HepG2 (cell line): ENCODE results near the gene ZIC2. TPM values are rescaled to one million over a fixed set of nuclear protein-coding genes. Genes with fewer than 3 reads are reported as not detected.

ENCODE experiments used
- CBX5 ChIP-seq: sonication (generic); formaldehyde crosslinking; IDR thresholded peaks from 2 replicates; pipeline ENCODE4 v1.4.0; 2020; ENCODE audit warnings: missing genetic modification reagents, borderline replicate concordance
- DBP ChIP-seq: sonication (generic); formaldehyde crosslinking; IDR thresholded peaks from 2 replicates; pipeline ENCODE4 v1.4.0; 2020; ENCODE audit warnings: missing genetic modification reagents; ENCODE audit errors: not compliant biosample characterization
- E2F5 ChIP-seq: sonication (generic); formaldehyde crosslinking; conservative IDR thresholded peaks from 2 replicates; pipeline ENCODE4 v1.4.0; 2020; ENCODE audit warnings: missing genetic modification reagents
- IKZF5 ChIP-seq: IDR thresholded peaks from 2 replicates; pipeline ENCODE4 v1.6.1; 2018; ENCODE audit warnings: missing genetic modification reagents, mild to moderate bottlenecking, missing compliant biosample characterization
- MAZ ChIP-seq, 2 experiments: sonication (generic) in 1 of 2; formaldehyde crosslinking in 1 of 2; IDR thresholded peaks; 2 replicates each; pipeline versions ENCODE4 v1.5.0 to v1.6.1; 2012 to 2020; ENCODE audit warnings: low read depth in 2 of 2, mild to moderate bottlenecking in 2 of 2, borderline replicate concordance in 1 of 2, improper control_type of control experiment in 1 of 2, low read length in 1 of 2, missing genetic modification reagents in 1 of 2, moderate library complexity in 1 of 2
- MLXIP ChIP-seq: sonication (generic); formaldehyde crosslinking; IDR thresholded peaks from 2 replicates; pipeline ENCODE4 v1.9.0; 2021; ENCODE audit warnings: missing genetic modification reagents, borderline replicate concordance
- NR3C1 ChIP-seq: sonication (generic); formaldehyde crosslinking; IDR thresholded peaks from 2 replicates; pipeline ENCODE4 v1.4.0; 2020; ENCODE audit warnings: missing genetic modification reagents
- SMAD9 ChIP-seq: sonication (generic); formaldehyde crosslinking; IDR thresholded peaks from 2 replicates; pipeline ENCODE4 v1.5.1; 2020; ENCODE audit warnings: mild to moderate bottlenecking, missing genetic modification reagents
- STAG1 ChIP-seq: sonication (generic); formaldehyde crosslinking; IDR thresholded peaks from 2 replicates; pipeline ENCODE4 v1.4.0; 2020; ENCODE audit warnings: missing genetic modification reagents
- THRA ChIP-seq: sonication (generic); formaldehyde crosslinking; IDR thresholded peaks from 2 replicates; pipeline ENCODE4 v1.4.0; 2020; ENCODE audit warnings: missing genetic modification reagents, borderline replicate concordance
- TOE1 ChIP-seq: sonication (generic); formaldehyde crosslinking; IDR thresholded peaks from 2 replicates; pipeline ENCODE4 v1.4.0; 2020; ENCODE audit warnings: mild to moderate bottlenecking, missing genetic modification reagents
- ZBTB49 ChIP-seq: sonication (generic); formaldehyde crosslinking; IDR thresholded peaks from 2 replicates; pipeline ENCODE4 v1.4.0; 2020; ENCODE audit warnings: missing genetic modification reagents, borderline replicate concordance
- ZNF264 ChIP-seq: sonication (generic); formaldehyde crosslinking; IDR thresholded peaks from 2 replicates; pipeline ENCODE4 v1.4.0; 2020; ENCODE audit warnings: missing genetic modification reagents
- ZNF33A ChIP-seq: sonication (generic); formaldehyde crosslinking; IDR thresholded peaks from 2 replicates; pipeline ENCODE4 v1.5.1; 2020; ENCODE audit warnings: missing genetic modification reagents, mild to moderate bottlenecking, moderate library complexity, borderline replicate concordance
- ZNF460 ChIP-seq: sonication (generic); formaldehyde crosslinking; IDR thresholded peaks from 2 replicates; pipeline ENCODE4 v1.5.1; 2020; ENCODE audit warnings: missing genetic modification reagents, mild to moderate bottlenecking, borderline replicate concordance
- ZNF543 ChIP-seq: sonication (generic); formaldehyde crosslinking; IDR thresholded peaks from 2 replicates; pipeline ENCODE4 v1.4.0; 2020; ENCODE audit warnings: mild to moderate bottlenecking, missing genetic modification reagents
- ZNF580 ChIP-seq: IDR thresholded peaks from 2 replicates; pipeline ENCODE4 v1.6.1; 2016; ENCODE audit warnings: low read depth, borderline replicate concordance
- ZNF790 ChIP-seq: sonication (generic); formaldehyde crosslinking; IDR thresholded peaks from 2 replicates; pipeline ENCODE4 v1.8.0; 2022; ENCODE audit warnings: missing genetic modification reagents, mild to moderate bottlenecking, borderline replicate concordance
- polyA plus RNA-seq, 8 experiments: library from polyadenylated mRNA; depleted of rRNA in 3 of 8; stranded (reverse) in 7 of 8; unstranded in 1 of 8; fragments of >200 nt; fragmentation: Illumina TruSeq in 4 of 8; extraction: Trizol in 4 of 8; gene quantifications; 2 replicates each; pipeline versions ENCODE4 v1.2.1 to v1.2.3, GENCODE V29; 2011 to 2016; ENCODE audit warnings: low read depth in 4 of 8, missing spikeins in 1 of 8, mixed read lengths in 1 of 8; ENCODE audit not compliant: insufficient read depth in 1 of 8
- total RNA-seq, 5 experiments: library from RNA; depleted of rRNA; stranded (reverse); fragments of >200 nt; fragmentation: Illumina TruSeq; extraction: Trizol; gene quantifications; 2 replicates each; pipeline ENCODE4 v1.2.3, GENCODE V29; 2016; ENCODE audit warnings: low read depth in 1 of 5

Gene ZIC2
- total and polyA plus RNA-seq, 2 of the 13 experiments (the other 11 are each of a cell fraction or from before 2014, with no cell fraction given) = 0.13 TPM; not detected in 1

GRCh38 chr13:99980201-99980823 is 1.3 kb upstream of the ZIC2 start (continued):
- TF ChIP-seq IKZF5 (CRISPR knock-in tag) = no peak
- TF ChIP-seq DBP (CRISPR knock-in tag) = no peak
- no peak for TF ChIP-seq TOE1 (CRISPR knock-in tag)
- TF ChIP-seq ZNF264 (CRISPR knock-in tag) = no peak
- TF ChIP-seq E2F5 (CRISPR knock-in tag) = no peak; the same call in 1 of the 2 replicates
- no peak for TF ChIP-seq ZNF33A (CRISPR knock-in tag)
- no peak for TF ChIP-seq SMAD9 (CRISPR knock-in tag)
- no peak for TF ChIP-seq MAZ (IDR thresholded peaks at IDR 0.05; ENCODE audit: borderline replicate concordance, low read depth, low read length)
- TF ChIP-seq MAZ (CRISPR knock-in tag; IDR thresholded peaks at IDR 0.05; ENCODE audit: low read depth) = peak; percentile 53; the same call in 1 of the 2 replicates
- no peak for TF ChIP-seq CBX5 (CRISPR knock-in tag)
- TF ChIP-seq MLXIP (CRISPR knock-in tag) = no peak
- peak; percentile 66 for TF ChIP-seq STAG1 (CRISPR knock-in tag)
- no peak for TF ChIP-seq ZNF543 (CRISPR knock-in tag)
- TF ChIP-seq NR3C1 (CRISPR knock-in tag) = no peak
- no peak for TF ChIP-seq ZNF580 (CRISPR knock-in tag)
- TF ChIP-seq ZNF790 (CRISPR knock-in tag) = no peak
- TF ChIP-seq ZBTB49 (CRISPR knock-in tag) = no peak
- no peak for TF ChIP-seq THRA (CRISPR knock-in tag)
- no peak for TF ChIP-seq ZNF460 (CRISPR knock-in tag)
